Heart right ventricle (tissue), 16 donors: ENCODE measurements around the gene POLD2. TPM values are rescaled to one million over a fixed set of nuclear protein-coding genes. Genes with fewer than 3 reads are reported as not detected.
A peak's percentile ranks its signal among the peaks of the same experiment; 100 is the strongest.

Experiments used
- ATAC-seq, 8 donors: fragments of 200-7000 bp; cut with Tn5 transposase; one replicate each; pipeline ENCODE4 v1.9.1; 2020; ENCODE audit warnings: mild to moderate bottlenecking in 8 of 8, moderate library complexity in 8 of 8, moderate number of reproducible peaks in 1 of 8
- DNase-seq, 2 donors: peaks; one replicate each; pipeline ENCODE4 v3.0.0-alpha.2; 2020
- H3K27ac ChIP-seq, 10 donors: fragments of 200-600 bp; sonication (generic) in 2 of 10; one replicate each; pipeline versions ENCODE4 v1.5.0 to v1.8.0; 2020 to 2022; ENCODE audit warnings: mild to moderate bottlenecking in 3 of 10
- H3K27me3 ChIP-seq, 7 donors: fragments of 200-600 bp; one replicate each; pipeline ENCODE4 v1.8.0; 2021 to 2022; ENCODE audit warnings: mild to moderate bottlenecking in 2 of 7
- H3K36me3 ChIP-seq, 9 donors: fragments of 200-600 bp; sonication (generic) in 1 of 9; one replicate each; pipeline versions ENCODE4 v1.5.0 to v1.8.0; 2020 to 2022; ENCODE audit warnings: mild to moderate bottlenecking in 2 of 9
- H3K4me1 ChIP-seq, 9 donors: fragments of 200-600 bp; sonication (generic) in 1 of 9; one replicate each; pipeline versions ENCODE4 v1.5.0 to v1.8.0; 2020 to 2022; ENCODE audit warnings: mild to moderate bottlenecking in 4 of 9
- H3K4me3 ChIP-seq, 10 donors: fragments of 200-600 bp; sonication (generic) in 2 of 10; one replicate each; pipeline versions ENCODE4 v1.5.0 to v1.8.0; 2020 to 2022; ENCODE audit warnings: mild to moderate bottlenecking in 7 of 10, moderate library complexity in 2 of 10
- H3K9me3 ChIP-seq, 11 donors: fragments of 200-600 bp in 10 of 11; sonication (generic) in 2 of 11; one replicate each; pipeline versions ENCODE4 v1.5.0 to v1.8.0; 2013 to 2022; ENCODE audit warnings: mild to moderate bottlenecking in 2 of 11, control low read depth in 1 of 11, moderate library complexity in 1 of 11
- CTCF ChIP-seq, 9 donors: fragments of 200-600 bp; sonication (generic) in 2 of 9; IDR thresholded peaks; one replicate each; pipeline versions ENCODE4 v1.5.0 to v1.8.0; 2021 to 2022; ENCODE audit warnings: antibody characterized with exemption in 9 of 9, mild to moderate bottlenecking in 5 of 9, moderate library complexity in 1 of 9
- WGBS, 2 donors: extraction: QIAGEN DNeasy Blood & Tissue Kit; methylation state at CpG; one replicate each; pipeline ENCODE4 v1.1.7; 2013; ENCODE audit warnings: inconsistent platforms in 1 of 2; 5-methylcytosine and 5-hydroxymethylcytosine counted together
- intact Hi-C, 10 donors: fragments of 100-400 bp; cut with DNase I; formaldehyde crosslinking; loops; one replicate each; pipeline versions ENCODE4 v1.11.1 to v1.14.2; 2022
- polyA plus RNA-seq, 2 donors: library from polyadenylated mRNA; stranded (reverse); fragments of 200-250 nt; gene quantifications; one replicate each; pipeline ENCODE4 v1.2.3, GENCODE V29; 2013
- total RNA-seq, 10 donors: library from RNA; stranded (reverse); fragmentation: NEBNext Ultra II Directional in 3 of 10; extraction: Animal tissue kit (Norgen Biotek cat#: 25700) in 3 of 10; gene quantifications; one replicate each; pipeline versions ENCODE4 v1.2.1 to v1.2.4, GENCODE V29; 2021 to 2023
- donor health status: Arrhythmogenic right ventricular cardiomyopathy.
- donor health status: ischemic (EF 13 %, LVEDD 7.1; RV severe dilation, severe dysfunction).
- donor health status: healthy with polysubstance abuse.
- donor health status: DM: no; HTN: yes; CAD: no.
- donor health status: DM: no; HTN: no; CAD: no.
- donor health status: ischemic (EF 25% LVEDD 6.9; RV normal size, moderate dysfunction).
- donor health status: ischemic (EF 25% LVEDD 5.7; RV mildly dilated, moderate dysfunction).
- donor health status: healthy.
- donor health status: DM: yes; HTN: yes; CAD: no.
- donor health status: Ischemic cardiomyopathy.
- donor health status: ischemic (EF 35%, LVEDD 5.7; RV mildly dilated, moderate dysfunction).
- donor health status: nonischemic (EF 11% LVEDD 7.7; RV severe dilation, severe dysfunction).
- donor health status: DM: yes; HTN: yes; CAD: no.
- donor health status: PGD.
- donor health status: ischemic (EF 29% LVEDD 5.4; RV normal size, mild dysfunction).
- donor health status: nonischemic (EF 23%, LVEDD 6.1; RV moderate dilation, normal function).

POLD2 gene
- total and polyA plus RNA-seq, 12 donors: 64.4 to 150 (median 78.8) TPM

DNA sequence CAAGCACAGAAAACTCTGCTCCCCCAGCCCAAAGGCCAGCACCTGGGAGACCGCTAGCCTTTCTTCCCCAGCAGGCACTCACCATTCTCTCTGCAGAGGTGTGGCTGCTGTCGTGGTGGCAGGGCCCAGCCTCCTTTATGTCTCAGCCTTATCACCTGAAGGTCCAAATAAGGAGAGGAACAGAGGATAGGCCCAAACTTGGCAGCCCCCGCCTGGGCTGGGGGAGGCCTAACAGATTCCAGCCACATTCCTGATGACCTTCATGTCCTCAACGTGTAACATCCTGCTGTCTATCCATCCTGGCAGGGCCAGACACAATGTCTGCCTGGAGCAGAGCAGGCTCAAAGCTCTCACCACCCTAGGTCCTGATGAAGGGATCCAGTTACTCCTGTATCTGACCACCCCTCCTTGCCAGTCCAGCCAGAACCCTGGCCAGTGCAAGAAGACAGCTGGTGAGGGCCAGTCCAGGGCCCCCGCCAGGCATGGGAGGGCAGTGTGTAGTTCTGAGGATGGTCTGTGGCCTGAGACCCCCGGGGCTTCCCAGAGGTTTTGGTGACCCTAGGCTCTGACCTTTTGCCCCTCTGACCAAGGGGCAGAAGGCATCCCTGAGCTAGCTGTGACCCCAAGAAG lies 18.0 kb upstream of the POLD2 start, which contains the start of gene MYL7:
MYL7 (minus strand) TSS at position 112 of the 630 bp plus-strand sequence; CDS start at position 85, 27 bp downstream.
- 40 to 60% methylated on average over 6 of the region's 6 CpGs for WGBS, 2 donors
- peak within 1 kb of the TSS in 6 of 10 donors; percentile 6 to 79 (median 40) for H3K27ac ChIP-seq
- TF ChIP-seq CTCF (IDR thresholded peaks at IDR 0.05): no peak
- H3K36me3 ChIP-seq: no peaks in the 10 kb centered on the region
- ATAC-seq: peak in 3 of 8 donors; percentile 10 to 68 (median 34)
- H3K9me3 ChIP-seq: no peaks in the 10 kb centered on the region
- peaks cover 0 to 23% (median 9%) of the 10 kb centered on the region in 9 donors for H3K4me1 ChIP-seq
- no peak for DNase-seq
- intact Hi-C loops: loop anchor here in 2 of 10 donors (10.0 kb wide), 1 partner anchor 53 kb away; no protein-coding TSS in a partner anchor
- H3K4me3 ChIP-seq: peak within 1 kb of the TSS in 6 of 10 donors; percentile 5 to 44 (median 35)
- peaks cover 0 to 21% (median 9%) of the 10 kb centered on the region in 7 donors for H3K27me3 ChIP-seq

- intact Hi-C loops: loop anchor here in 2 of 10 donors (10.0 kb wide), 1 partner anchor 54 kb away; no protein-coding TSS in a partner anchor
- H3K4me1 ChIP-seq: peaks cover 0 to 21% (median 6%) of the 10 kb centered on the region in 9 donors
- no peaks in the 10 kb centered on the region for H3K36me3 ChIP-seq
- H3K4me3 ChIP-seq: peak overlapping the region in 5 of 10 donors; percentile 13 to 44 (median 35)
- H3K27ac ChIP-seq: peak overlapping the region in 5 of 10 donors; percentile 22 to 79 (median 35)
- peaks cover 0 to 11% (median 4%) of the 10 kb centered on the region in 7 donors for H3K27me3 ChIP-seq
- DNase-seq (no peak), ATAC-seq (no peak)
- 56 to 74% methylated on average over 10 of the region's 10 CpGs for WGBS, 2 donors
- H3K9me3 ChIP-seq: no peaks in the 10 kb centered on the region
- TF ChIP-seq CTCF (IDR thresholded peaks at IDR 0.05): no peak
These were observed 17.0 kb upstream of the POLD2 start for GRCh38 chr7:44140341-44140740.

- intact Hi-C loops: loop anchor here in 4 of 10 donors (5.0 to 10.0 kb wide), 2 partner anchors 55 to 58 kb away; no protein-coding TSS in a partner anchor
- Histone ChIP-seq H3K4me1 (peaks cover 0 to 23% (median 5%) of the 10 kb centered on the region in 9 donors), H3K36me3 (no peaks in the 10 kb centered on the region), H3K9me3 (no peaks in the 10 kb centered on the region), H3K4me3 (peak overlapping the region in 4 of 10 donors; percentile 35 to 44 (median 36)), H3K27me3 (peaks cover 0 to 2% (median 0%) of the 10 kb centered on the region in 7 donors), H3K27ac (peak overlapping the region in 3 of 10 donors; percentile 26 to 79 (median 41))
- WGBS, 2 donors: 65 to 77% methylated on average over 14 of the region's 14 CpGs
- DNase-seq (no peak), ATAC-seq (no peak)
- no peak for TF ChIP-seq CTCF (IDR thresholded peaks at IDR 0.05)
These were observed 16.1 kb upstream of the POLD2 start for GRCh38 chr7:44139311-44140010.

- WGBS, 2 donors: 59 to 70% methylated on average over 8 of the region's 8 CpGs
- H3K27ac ChIP-seq: peak overlapping the region in 1 of 10 donors; percentile 41
- peaks cover 0 to 31% (median 5%) of the 10 kb centered on the region in 9 donors for H3K4me1 ChIP-seq
- ATAC-seq (no peak), DNase-seq (no peak)
- no peaks in the 10 kb centered on the region for H3K36me3 ChIP-seq
- intact Hi-C loops: loop anchor here in 2 of 10 donors (5.0 to 10.0 kb wide), 2 partner anchors 56 to 59 kb away; no protein-coding TSS in a partner anchor
- H3K27me3 ChIP-seq: no peaks in the 10 kb centered on the region
- H3K9me3 ChIP-seq: no peaks in the 10 kb centered on the region
- TF ChIP-seq CTCF (IDR thresholded peaks at IDR 0.05): no peak
- no peak overlapping the region for H3K4me3 ChIP-seq
These were observed 15.3 kb upstream of the POLD2 start for GRCh38 chr7:44138698-44139097.
